HG03025 (cell line): Measurements from ENCODE around the gene BTG4.

Experiments
- ATAC-seq: cut with Tn5 transposase; IDR thresholded peaks from one replicate; pipeline ENCODE4 v1.9.1; 2021; ENCODE audit warnings: mild to moderate bottlenecking, moderate library complexity; ENCODE audit not compliant: unreplicated experiment, low FRiP score

The BTG4 gene

GRCh38 chr11:111538407-111539114 is 26.4 kb upstream of the BTG4 start:
- no peak for ATAC-seq

GRCh38 chr11:111537336-111537860 is 25.2 kb upstream of the BTG4 start:
- ATAC-seq, result no peak

GRCh38 chr11:111535281-111535680 is 23.1 kb upstream of the BTG4 start:
- ATAC-seq, result no peak

GRCh38 chr11:111532365-111532709 is 20.2 kb upstream of the BTG4 start:
- no peak for ATAC-seq

GRCh38 chr11:111531687-111532364 is 19.6 kb upstream of the BTG4 start:
- ATAC-seq, result no peak

GRCh38 chr11:111531136-111531535 is 18.9 kb upstream of the BTG4 start:
- ATAC-seq, result no peak

- no peak for ATAC-seq
Measured at GRCh38 chr11:111530091-111530490, 17.9 kb upstream of the BTG4 start.

GRCh38 chr11:111528557-111528956 is 16.4 kb upstream of the BTG4 start:
- ATAC-seq, result no peak

- no peak for ATAC-seq
Measured at GRCh38 chr11:111527279-111527678, 15.1 kb upstream of the BTG4 start.

- no peak for ATAC-seq
Measured at GRCh38 chr11:111526501-111526900, 14.3 kb upstream of the BTG4 start.

GRCh38 chr11:111525456-111525855 is 13.3 kb upstream of the BTG4 start:
- ATAC-seq, result no peak

- no peak for ATAC-seq
Measured at GRCh38 chr11:111524056-111524455, 11.9 kb upstream of the BTG4 start.

GRCh38 chr11:111523343-111523742 is 11.2 kb upstream of the BTG4 start:
- ATAC-seq, result no peak

- no peak for ATAC-seq
Measured at GRCh38 chr11:111522426-111522825, 10.2 kb upstream of the BTG4 start.

GRCh38 chr11:111521135-111521534 is 8.9 kb upstream of the BTG4 start:
- no peak for ATAC-seq

GRCh38 chr11:111520560-111520959 is 8.4 kb upstream of the BTG4 start:
- no peak for ATAC-seq

GRCh38 chr11:111518668-111519067 is 6.5 kb upstream of the BTG4 start:
- no peak for ATAC-seq

GRCh38 chr11:111515591-111515990 is 3.4 kb upstream of the BTG4 start:
- no peak for ATAC-seq

- ATAC-seq, result no peak
Measured at GRCh38 chr11:111514216-111515031, 2.2 kb upstream of the BTG4 start, which contains the start of gene HOATZ. Gene HOATZ, plus strand, starts transcription at chr11:111514778. Its CDS starts 7 bp downstream, at chr11:111514785.

GRCh38 chr11:111513240-111513605 is 1.0 kb upstream of the BTG4 start:
- no peak for ATAC-seq

- ATAC-seq, result no peak
Measured at GRCh38 chr11:111510311-111510710, 1.9 kb downstream of the BTG4 start.
